Measurements from ENCODE around the gene LGALS9B.
"Not testable (repeated sequence)": the region's sequence is repeated elsewhere in the genome, so short reads cannot be mapped to it uniquely, and the experiment has no call there.

The LGALS9B gene

DNA sequence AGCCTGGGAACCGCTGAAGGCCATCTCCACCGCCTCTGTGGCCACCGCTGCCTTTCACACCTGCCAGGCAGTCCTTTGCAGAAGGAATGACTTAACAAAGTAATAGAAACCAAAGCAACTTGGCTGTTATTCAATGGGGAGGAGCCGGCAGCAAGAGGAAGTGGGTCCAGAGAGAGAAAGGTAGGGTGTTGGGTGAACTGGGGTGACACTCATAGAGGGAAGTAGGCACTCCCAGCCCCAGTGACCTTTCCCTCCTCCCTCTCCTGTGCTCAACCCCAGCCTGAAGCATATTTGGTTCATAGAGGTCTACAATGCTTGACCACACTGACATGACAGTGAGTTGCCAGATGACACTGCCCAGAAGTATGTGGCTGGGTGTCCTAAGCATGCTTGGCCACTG, at the start of gene LGALS9B:
TSS of gene LGALS9B (minus strand) at position 93 of the 400 bp plus-strand sequence. CDS start at position 24, 69 bp downstream.
- DNase-seq: not testable (repeated sequence)

DNA sequence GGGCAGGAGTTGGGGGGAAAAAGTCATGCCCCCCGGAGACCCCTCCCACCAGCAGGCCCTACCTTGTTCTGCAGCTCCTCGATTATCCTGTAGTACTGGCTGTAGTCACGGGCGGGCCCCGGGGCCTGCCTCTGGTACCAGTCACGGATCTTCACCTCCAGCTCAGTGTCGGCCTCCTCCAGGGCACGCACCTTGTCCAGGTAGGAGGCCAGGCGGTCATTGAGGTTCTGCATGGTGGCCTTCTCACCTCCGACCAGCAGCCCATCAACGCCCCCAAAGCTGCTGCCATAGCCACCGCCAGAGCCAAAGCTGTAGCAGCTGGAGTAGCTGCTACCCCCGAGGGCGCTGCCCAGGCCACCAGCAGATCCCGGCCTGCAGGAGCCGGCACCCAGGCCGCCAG, 49.6 kb upstream of the LGALS9B start:
- not testable (repeated sequence) for DNase-seq

DNA sequence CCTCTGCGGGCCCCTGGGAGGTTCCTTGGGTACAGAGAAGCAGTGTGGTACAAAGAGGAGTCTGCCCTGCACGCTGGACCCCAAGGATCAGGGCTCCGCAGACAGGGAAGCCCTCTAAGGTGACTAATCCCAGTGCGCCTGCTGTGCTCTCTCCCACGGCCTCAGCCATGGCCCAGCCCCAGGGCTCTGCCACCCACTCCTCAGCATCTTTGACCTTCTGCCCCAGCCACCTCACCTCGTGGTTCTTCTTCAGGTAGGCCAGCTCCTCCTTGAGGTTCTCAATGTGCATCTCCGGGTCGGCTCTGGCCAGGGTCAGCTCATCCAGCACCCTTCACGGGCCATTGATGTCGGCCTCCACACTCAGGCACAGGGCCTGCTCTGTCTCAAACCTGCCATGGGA, 47.8 kb upstream of the LGALS9B start:
- not testable (repeated sequence) for DNase-seq

DNA sequence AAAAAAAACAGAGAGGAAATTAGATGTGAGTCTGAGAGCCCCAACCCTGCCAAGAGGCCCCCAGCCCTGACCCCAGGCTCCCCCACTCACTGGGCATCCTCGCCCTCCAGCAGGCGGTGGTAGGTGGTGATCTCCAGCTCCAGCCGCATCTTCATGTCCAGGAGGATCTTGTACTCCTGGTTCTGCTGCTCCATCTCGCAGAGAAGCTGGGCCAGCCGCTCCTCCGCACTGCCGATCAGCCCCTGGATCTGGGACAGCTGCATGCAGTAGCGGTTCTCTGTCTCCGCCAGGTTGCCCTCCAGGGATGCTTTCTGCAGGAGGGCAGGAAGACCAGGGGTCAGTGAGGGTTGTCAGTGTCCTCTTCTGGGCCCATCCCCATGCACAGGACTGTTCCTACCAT, 46.2 kb upstream of the LGALS9B start:
- not testable (repeated sequence) for DNase-seq

DNA sequence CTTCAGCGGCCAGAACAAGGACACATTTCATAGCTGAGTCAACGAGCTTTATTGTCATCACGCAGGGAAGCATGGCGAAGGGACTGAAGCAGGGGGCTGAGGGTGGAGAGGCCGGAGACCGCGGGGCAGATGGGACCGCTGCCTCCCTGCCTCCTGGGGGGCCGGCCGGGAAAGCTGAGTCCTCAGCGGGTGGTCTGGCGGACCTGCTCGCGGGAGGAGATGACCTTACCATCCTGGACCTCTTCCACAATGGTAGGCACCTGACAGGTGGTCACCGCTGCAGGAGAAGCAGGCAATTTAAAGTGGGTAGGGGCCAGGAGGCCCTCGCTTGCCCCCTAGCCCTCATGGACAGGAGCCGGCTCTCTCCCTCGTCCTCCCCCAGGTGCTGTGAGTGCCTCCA, 45.0 kb upstream of the LGALS9B start:
- not testable (repeated sequence) for DNase-seq

DNA sequence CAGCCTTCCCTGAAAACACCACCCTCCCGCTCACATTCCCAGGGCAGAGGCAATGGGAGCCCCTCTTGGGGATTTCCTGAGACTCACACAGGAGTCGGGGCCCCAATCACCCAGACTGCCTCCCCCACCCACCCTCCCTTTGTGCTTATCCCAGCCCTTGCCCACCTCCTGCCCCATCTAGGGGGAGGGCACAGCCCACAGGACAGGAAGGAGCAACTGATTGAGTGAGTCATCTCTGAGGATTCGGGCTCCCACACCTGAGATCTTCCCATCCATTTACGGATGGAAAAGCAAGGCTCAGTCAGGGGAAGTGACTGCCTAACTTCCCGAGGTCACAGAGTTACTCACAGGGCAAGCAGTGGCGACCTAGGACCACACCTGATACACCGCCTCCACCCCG, 44.4 kb upstream of the LGALS9B start:
- DNase-seq: not testable (repeated sequence)

DNA sequence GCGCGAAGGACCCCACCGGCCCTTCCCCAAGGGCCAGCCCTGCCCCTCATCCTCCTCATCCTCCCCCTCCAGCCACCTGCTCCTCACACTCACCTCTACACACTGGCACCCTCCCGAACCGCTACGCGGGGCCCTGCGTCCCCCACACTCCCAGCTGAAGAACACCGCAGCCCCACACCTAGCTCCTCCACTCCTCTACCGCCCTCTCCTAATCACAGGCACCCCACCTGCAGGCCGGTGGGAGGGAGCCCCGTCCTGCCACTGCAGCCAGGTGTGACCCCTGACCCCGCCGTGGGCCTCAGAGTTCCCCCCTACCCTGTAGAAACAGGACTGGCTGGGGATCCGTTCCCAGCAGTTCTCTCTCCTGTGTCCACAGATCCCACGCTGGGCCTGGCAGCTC, 38.0 kb upstream of the LGALS9B start:
- not testable (repeated sequence) for DNase-seq

DNA sequence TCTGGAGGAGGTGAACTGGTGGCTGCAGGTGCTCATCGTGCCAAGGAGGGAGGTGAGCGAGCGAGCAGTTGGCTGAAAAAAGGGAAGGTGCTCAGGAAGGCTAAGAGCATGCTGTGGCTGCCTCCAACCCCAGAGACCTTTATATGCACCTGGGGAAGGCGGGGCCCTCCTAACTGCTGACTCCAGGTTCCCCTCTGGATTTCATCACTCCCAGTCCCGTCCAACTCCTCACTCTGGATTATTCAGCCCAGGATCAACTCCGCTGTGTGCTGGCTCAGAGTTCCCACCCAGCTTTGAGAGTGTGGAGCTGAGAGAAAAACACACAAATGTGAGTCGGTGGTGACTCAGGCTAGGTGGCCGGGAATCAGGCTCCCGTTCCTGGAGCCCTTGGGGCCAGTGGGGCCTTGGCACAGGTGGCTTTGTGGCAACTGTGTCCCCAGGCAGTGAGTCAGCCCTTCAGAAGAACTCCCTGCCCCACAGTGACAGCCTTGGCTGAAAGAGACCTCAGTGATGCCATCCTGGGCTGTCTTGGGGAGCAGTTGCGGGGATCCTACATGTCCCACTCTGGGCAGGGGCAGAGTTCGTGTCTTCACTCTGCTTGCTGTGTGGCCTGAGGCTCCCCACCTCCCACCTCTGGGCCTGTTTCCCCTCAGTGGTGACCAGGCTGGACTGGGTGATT, 37.2 kb upstream of the LGALS9B start:
- DNase-seq: not testable (repeated sequence)

DNA sequence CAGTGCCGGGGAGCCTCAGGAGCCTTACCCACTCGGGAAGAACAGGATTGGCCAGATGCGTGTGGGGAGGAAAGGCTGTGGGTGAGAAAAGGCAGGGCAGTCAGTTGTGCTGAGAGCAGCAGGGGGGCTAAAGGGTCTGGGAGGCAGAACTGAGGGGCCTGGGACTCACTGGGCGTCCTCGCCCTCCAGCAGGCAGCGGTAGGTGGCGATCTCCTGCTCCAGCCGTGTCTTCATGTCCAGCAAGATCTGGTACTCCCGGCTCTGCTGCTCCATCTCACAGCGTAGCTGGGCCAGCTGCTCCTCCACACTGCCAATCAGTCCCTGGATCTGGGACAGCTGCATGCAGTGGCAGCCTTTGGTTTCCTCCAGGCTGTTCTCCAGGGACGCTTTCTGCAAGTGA, 34.6 kb upstream of the LGALS9B start:
- not testable (repeated sequence) for DNase-seq

DNA sequence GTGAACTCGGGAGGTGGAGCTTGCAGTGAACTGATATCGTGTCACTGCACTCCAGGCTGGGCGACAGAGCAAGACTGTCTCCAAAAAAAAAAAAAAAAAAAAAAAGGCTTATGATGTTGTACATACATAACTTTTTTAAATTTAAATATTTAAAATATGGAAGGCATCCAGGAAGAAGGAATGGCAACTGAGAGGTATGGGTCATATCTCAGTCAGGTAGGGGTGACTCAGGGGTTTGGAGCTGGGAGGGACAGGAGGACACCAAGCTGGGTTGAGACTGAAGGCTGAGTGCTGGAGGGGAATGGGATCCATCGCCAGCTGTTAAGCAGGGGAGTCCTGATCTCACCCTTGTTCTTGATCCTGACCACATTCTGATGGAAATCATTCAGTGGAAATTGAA, 33.0 kb upstream of the LGALS9B start:
- DNase-seq: not testable (repeated sequence)

DNA sequence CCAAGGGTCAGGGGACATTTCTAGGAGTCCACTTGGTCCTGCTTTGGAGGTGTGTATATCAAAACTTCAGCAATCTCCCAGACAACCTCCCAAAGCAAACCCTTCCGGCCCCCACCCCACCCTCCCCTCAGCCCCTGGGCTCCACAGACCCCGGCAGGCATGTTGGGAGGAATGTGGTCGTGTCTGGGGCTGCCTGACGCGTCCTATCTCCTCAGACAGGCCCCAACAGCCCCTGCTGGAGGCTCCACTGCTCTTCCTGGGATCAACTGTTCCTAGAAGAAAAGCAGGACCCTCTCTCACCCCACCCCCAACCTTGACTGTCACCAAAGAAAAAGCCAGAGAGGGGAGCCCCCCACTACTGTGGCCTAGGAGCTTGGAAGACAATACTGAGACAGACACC, 28.1 kb upstream of the LGALS9B start:
- DNase-seq: not testable (repeated sequence)

DNA sequence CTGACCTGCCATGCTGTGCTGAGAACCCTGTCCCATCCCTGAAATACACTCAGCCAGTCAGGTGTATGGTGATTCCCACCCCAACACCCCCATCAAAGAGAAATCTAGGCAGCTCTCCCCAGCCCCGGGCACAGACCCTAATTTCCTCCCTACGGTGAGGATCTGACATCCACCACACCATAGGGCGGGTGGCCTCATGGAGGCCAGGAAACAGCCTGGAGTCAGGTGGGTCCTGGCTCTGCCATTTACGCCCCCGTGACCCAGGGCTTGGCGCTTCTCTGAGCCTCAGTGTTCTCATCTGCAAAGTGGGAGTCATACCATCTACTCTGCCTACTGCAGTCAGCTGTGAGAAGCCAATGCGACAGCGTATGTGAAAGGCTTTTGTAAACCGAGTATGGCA, 27.4 kb upstream of the LGALS9B start:
- not testable (repeated sequence) for DNase-seq

DNA sequence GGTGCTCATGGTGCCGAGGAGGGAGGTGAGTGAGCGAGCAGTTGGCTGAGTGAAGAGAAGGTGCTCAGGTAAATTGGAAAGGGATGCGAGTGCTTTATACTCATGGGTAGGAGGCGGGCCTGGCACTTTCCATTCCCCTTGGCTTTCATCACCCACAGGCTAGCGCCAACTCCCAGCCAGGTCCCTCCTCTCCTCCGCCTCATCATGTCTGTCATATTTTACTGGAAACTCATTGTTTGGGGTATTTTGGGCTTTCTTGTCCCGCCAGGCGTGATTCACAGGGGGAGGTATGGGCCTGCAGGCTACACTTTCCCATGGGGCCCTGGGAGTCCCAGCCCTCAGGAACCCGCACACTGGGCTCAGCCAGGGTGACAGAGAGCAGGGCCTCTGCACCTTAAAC, 26.8 kb upstream of the LGALS9B start:
- not testable (repeated sequence) for DNase-seq

DNA sequence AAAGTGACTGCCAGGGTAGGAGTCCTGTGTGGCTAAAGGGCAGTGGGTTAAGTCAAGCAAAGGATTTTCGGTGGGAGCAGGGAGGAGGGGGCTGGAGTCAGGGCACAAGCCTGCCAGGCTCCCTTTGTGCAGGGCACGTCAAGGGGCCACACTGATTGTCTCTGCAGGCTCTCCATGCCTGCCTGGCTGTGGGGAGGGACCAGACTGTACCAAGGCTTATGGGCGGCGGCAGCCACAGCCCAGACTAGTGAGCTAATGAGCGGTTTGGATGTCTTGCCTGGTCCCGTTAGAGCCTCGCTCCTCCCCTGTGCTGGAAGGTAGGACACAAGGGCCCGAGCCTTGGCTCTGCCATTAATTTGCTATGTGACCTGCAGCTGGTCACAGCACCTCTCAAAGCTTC, 25.6 kb upstream of the LGALS9B start:
- not testable (repeated sequence) for DNase-seq

DNA sequence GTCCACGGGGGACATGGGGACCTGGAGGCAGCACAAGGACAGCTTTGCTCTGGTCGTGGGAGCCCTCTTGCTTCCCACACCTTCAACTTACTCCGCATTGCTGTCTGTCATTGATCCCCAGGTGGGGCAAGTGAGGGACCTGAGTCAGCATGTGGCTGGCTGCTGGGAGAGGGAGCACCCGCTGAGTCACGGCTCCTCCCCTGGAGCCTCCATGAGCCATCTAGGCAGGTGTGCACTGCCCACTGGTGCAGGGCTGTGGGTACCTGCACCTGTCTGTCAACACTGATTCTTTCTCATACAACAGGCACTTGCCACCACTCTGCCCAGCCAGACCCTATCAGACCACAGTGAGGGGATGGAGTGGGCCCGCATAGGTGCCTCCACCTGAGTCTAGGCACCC, 24.8 kb upstream of the LGALS9B start:
- not testable (repeated sequence) for DNase-seq

DNA sequence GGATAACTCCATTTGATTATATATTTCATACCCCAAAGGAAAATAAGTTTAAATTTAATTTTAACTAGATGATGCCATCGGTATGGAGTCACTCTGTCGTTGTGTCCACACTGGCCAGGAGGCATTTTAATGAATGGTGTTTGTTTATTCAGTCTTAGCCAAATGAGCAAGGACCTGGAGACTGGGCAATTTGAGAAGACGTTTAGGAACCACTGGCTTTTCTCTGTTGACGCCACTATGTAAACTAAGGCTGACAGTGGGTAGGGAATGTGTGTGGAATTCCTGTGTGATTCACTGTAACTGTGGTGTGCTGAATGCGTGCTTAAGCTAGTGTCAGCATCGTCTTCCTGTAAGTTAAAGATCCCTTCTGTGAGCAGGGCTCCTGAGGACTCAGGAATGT, 17.6 kb upstream of the LGALS9B start:
- DNase-seq: not testable (repeated sequence)

DNA sequence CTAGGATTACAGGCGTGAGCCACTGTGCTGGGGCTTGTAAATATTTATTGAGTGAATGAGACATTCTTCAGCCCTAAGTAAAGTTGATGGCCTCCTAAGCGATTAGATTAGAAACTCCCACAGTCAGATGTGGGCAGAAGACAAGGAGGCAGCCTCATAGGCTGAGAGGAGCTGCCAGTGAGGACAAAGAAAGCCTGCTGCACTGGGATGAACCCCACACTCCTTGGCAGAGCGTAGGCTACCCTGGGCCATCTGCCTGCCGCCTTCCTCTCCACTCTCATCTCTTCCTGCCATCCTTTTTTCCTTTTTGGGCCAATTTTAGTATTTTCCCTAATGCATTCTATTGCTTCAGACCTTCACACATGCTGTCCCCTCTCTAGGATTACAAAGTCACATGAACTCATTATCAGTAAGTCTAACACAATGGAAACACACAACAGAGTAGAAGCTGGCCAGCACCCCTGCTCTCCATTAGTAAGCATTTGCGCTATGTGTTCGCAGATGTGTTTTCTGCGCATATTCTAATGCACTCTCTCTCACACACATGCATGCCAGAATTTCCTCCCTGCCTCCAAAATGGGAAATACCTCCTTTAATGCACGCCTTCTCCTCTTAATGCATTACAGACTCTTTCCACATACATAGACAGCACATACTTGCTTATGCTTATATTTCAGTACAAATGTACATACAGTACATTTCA, 12.7 kb upstream of the LGALS9B start:
- DNase-seq: not testable (repeated sequence)

DNA sequence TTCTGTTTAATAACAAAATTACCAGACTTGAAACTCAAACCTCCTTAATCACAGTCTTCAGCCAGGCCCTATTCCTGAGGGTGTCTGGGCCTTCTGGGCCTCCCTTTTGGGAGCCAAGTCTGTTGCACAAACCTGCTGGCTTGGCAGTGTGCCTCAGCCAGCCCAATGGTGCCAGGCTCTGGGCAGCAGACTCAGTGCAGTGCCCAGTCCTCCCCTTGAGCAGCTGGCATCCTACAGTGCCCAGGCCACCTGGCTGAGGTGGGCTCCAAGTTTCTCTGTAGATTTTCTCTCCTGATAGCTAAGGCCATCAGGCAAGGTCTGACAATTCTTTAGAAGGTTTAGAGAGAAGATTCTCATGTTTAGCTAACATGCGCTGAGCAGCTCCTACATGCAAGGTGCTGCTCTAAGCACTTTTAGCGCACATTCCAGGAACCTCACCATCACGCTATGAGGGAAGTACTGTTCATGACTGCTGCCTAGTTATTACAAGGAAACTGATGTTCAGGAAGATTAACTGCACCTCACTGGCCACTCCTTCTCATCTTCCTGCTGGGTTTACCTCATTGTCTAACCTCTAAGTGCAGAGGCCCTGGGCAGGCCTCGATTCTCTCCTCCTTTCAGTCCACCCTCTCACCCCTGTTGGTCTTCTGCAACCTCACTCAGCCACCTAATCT, 10.2 kb upstream of the LGALS9B start:
- DNase-seq: not testable (repeated sequence)

DNA sequence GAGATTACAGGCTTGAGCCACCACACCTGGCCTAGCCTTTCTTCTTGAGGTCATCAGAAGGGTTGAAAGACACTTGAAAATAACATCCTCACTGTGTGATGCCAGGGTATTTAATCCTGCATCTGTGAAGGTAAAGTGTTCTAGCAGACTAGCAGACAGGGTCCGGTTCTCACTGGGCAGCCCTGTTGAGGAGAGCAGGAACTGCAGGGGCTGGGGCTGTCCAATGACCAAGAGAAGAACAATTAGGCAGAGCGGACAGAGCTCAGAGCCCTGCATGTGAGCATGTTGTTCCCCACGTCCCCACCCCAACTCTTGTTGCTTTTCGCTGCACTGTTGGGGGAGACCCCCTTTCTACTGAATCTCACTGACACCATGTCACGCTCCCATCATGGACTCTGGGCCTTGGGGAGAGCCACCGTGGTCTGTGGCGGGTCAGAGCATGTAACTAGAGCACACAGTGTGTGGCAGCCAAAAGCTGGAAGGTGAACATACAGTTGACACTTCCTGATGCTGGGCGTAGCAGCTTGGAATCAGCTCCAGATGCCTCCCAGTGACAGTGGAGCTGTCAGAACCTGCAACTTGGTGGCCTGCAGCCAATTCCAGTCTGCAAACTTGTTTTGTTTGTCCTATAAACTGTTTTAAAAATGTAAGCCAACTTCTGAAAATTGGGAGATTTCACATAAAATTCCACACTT, 7.9 kb upstream of the LGALS9B start:
- DNase-seq: peak; percentile 31

DNA sequence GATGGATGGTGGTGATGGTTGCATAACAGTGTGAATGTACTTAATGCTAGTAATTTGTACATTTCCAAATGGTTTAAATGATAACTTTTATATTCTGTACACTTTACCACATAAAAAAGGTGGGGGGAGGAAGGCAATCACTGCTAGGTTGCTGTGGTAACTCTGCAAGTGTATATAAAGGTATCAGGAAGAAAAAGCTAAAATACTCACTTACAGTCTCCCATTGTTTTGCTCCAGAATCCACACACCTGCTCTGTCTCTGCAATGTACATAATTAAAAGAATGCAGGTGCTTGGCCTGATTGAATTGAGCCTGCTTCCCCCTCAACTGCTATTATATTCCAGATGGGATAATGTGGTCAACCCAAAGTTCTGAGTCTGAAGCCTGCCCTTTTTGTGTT, 6.7 kb upstream of the LGALS9B start:
- not testable (repeated sequence) for DNase-seq

DNA sequence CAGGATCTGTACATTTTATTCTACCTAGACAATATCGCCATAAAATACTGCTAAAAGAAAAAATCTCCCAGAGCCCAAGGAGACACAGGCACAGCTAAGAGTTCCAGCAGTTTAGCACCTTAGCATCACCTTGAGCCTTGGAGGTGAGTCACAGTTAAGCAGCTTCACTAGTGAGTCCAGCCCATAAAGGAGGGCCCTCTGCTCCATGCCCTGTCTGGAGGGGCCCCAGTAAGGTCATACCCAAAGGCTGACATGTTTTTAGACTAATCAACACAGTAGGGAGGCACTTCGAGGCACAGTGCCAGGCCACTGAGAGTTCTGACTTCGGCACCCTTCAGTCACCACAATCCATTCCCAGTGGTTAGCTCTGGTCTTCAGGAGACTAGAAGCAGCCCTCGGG, 2.6 kb upstream of the LGALS9B start:
- not testable (repeated sequence) for DNase-seq

DNA sequence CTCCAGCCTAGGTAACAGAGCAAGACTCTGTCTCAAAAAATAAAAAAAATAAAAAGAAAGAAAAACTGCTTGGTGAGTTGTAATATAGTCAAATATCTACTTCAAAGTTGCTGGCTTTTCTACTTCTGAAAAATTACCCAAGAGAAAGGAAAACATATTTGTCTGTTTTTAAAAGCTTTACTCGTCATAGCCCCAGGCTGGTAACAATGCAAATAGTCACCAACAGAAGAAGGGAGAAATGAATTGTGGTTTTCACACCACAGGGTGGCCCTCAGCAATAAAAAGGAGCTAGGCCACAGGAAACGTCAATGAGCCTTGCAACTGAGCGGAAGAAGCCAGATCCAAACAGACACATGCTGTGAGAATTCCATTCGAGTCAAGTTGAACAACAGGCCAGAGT, 1.8 kb upstream of the LGALS9B start:
- DNase-seq: not testable (repeated sequence)

DNA sequence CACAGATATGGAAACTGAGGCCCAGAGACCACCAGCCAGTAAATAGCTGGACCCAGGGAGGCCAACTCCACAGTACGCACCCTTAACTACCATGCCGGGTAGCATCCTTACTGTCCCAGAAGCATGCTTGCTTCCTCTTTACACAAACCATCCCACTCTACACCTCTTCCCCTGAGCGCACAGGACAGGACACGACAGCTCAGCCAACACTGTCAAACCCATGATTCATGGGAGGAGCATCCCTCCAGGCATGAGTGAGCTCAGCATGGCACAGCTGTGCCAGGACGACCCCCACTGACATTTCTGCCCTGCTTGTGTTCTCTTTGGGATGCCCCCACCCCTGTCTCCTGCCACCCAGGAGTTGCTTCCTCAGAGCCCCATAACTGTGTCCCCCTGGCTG, 340 bp downstream of the LGALS9B start:
- not testable (repeated sequence) for DNase-seq
